Hepatocyte (in vitro differentiated cells): ENCODE measurements around the gene RAB11FIP4. TPM values are rescaled to one million over a fixed set of nuclear protein-coding genes. Genes with fewer than 3 reads are reported as not detected.

Experiments
- DNase-seq: peaks from one replicate; pipeline ENCODE4 v3.0.0-alpha.2; 2016; ENCODE audit warnings: low spot score
- H2AFZ ChIP-seq: fragments of 200-600 bp; sonication (generic); 2 replicates; pipeline ENCODE4 v1.6.0; 2016; ENCODE audit warnings: antibody characterized with exemption, mild to moderate bottlenecking
- H3K27ac ChIP-seq: fragments of 200-600 bp; sonication (generic); 2 replicates; pipeline ENCODE4 v1.5.1; 2016; ENCODE audit warnings: mild to moderate bottlenecking
- H3K27me3 ChIP-seq: fragments of 200-600 bp; sonication (generic); 2 replicates; pipeline ENCODE4 v1.6.1; 2016
- H3K36me3 ChIP-seq: fragments of 200-600 bp; sonication (generic); replicated peaks from 2 replicates; pipeline ENCODE4 v1.5.1; 2016; ENCODE audit warnings: low read depth; ENCODE audit not compliant: insufficient read depth
- H3K4me1 ChIP-seq: fragments of 200-600 bp; sonication (generic); 2 replicates; pipeline ENCODE4 v1.5.1; 2016; ENCODE audit warnings: mild to moderate bottlenecking, moderate library complexity; ENCODE audit not compliant: insufficient read depth
- H3K4me2 ChIP-seq: fragments of 200-600 bp; sonication (generic); 2 replicates; pipeline ENCODE4 v1.6.0; 2016
- H3K4me3 ChIP-seq: fragments of 200-600 bp; sonication (generic); 2 replicates; pipeline ENCODE4 v1.5.1; 2016; ENCODE audit warnings: mild to moderate bottlenecking
- H3K79me2 ChIP-seq: fragments of 200-600 bp; sonication (generic); 2 replicates; pipeline ENCODE4 v1.6.0; 2017; ENCODE audit warnings: mild to moderate bottlenecking
- H3K9me2 ChIP-seq: fragments of 200-600 bp; sonication (generic); replicated peaks from 2 replicates; pipeline ENCODE4 v1.6.0; 2017; ENCODE audit warnings: mild to moderate bottlenecking; ENCODE audit not compliant: insufficient read depth
- H3K9me3 ChIP-seq: fragments of 200-600 bp; sonication (generic); 2 replicates; pipeline ENCODE4 v1.5.1; 2016; ENCODE audit warnings: low read depth, mild to moderate bottlenecking
- H4K20me1 ChIP-seq: fragments of 200-600 bp; sonication (generic); 2 replicates; pipeline ENCODE4 v1.6.0; 2016; ENCODE audit warnings: mild to moderate bottlenecking; ENCODE audit not compliant: insufficient read depth, poor library complexity, severe bottlenecking
- EZH2 ChIP-seq: fragments of 200-600 bp; sonication (generic); IDR thresholded peaks from 2 replicates; pipeline ENCODE4 v1.6.1; 2016; ENCODE audit warnings: antibody characterized with exemption, mild to moderate bottlenecking, borderline replicate concordance
- EZH2phosphoT487 ChIP-seq: fragments of 200-600 bp; sonication (generic); IDR thresholded peaks from one replicate; pipeline ENCODE4 v1.6.1; 2018; ENCODE audit warnings: antibody characterized with exemption, mild to moderate bottlenecking, low read depth, moderate library complexity; ENCODE audit not compliant: unreplicated experiment, severe bottlenecking
- WGBS: methylation state at CpG from one replicate; pipeline ENCODE4 v1.1.6; 2016; ENCODE audit warnings: low lambda C conversion rate; ENCODE audit errors: missing lambda C conversion rate; 5-methylcytosine and 5-hydroxymethylcytosine counted together
- polyA plus RNA-seq: library from polyadenylated mRNA; unstranded; fragments of >200 nt; fragmentation: Nextera tagmentation; extraction: Ambion mirVana; gene quantifications from 2 replicates; pipeline ENCODE4 v1.2.1, GENCODE V29; 2016
- total RNA-seq: library from RNA; depleted of rRNA; stranded (reverse); fragments of >200 nt; gene quantifications from 2 replicates; pipeline ENCODE4 v1.2.3, GENCODE V29; 2014
- TF ChIP-seq, protein P1 (sequence below): fragments of 200-600 bp; sonication (generic); IDR thresholded peaks from 2 replicates; pipeline ENCODE4 v1.5.1; 2016; ENCODE audit warnings: antibody characterized with exemption, mild to moderate bottlenecking; ENCODE audit not compliant: poor library complexity

The RAB11FIP4 gene
- total and polyA plus RNA-seq, 2 experiments from 2014 or later = 25.8 to 35.6 TPM

DNA sequence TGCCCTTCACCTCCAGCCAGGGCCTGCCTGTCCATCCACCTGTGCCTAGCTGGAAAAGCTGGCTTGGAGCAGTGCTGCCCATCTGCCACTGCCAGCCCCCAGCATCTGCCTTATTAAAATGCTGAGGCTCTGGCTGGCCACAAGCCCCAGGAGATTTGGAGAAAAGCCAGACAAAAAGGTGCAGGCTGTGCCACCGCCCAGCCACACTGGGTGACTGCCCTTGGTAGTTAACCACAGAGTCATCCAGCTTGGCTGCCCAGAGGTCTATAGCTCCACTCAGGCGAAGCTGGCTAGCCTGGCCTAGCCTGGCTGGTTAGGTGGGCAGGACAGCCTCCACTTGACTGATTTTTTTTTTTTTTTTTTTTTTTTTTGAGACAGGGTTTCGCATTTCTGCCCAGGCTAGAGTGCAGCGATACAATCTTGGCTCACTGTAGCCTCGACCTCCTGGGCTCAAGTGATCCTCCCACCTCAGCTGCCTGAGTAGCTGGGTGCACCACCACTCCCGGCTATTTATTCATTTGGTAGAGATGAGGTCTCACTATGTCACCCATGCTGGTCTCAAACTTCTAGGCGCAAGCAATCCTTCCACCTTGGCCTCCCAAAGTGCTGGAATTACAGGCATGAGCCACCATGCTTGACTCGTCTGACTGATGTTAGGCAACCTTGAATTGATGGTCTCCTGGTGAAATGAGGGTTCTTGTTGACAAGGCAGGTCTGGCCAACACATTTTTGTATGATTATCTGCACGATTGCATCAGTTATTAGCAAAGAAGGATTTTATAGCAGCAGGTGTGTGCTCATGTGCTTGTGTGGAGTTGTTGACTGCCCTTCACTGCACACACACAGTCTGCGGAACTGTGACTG lies 103.8 kb downstream of the RAB11FIP4 start:
- no peak overlapping the region for H2AFZ ChIP-seq
- H3K79me2 ChIP-seq = peaks cover 87% of the 10 kb centered on the region
- DNase-seq = no peak

DNA sequence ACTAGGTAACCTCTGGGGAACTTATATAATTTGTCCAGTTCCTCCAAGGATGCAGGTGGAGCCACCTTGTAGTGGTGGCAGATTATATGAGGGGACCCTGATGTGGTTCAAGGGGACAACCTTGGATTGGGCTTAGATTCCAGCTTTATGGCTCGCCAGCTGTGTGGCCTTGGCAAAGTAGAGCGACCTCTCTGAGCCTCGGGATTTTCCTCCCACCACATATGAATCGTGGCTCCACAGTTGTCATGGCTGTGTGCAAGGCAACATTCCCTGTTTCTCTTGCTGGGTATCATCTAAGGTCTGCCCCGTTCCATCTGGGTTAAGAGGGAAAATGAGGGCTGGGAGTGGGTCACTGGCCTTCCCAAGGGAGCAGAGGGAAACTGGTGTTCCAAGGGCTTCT lies 104.6 kb downstream of the RAB11FIP4 start:
- TF ChIP-seq EZH2phosphoT487 (no peak), EZH2 (no peak)
- TF ChIP-seq, protein P1, sequence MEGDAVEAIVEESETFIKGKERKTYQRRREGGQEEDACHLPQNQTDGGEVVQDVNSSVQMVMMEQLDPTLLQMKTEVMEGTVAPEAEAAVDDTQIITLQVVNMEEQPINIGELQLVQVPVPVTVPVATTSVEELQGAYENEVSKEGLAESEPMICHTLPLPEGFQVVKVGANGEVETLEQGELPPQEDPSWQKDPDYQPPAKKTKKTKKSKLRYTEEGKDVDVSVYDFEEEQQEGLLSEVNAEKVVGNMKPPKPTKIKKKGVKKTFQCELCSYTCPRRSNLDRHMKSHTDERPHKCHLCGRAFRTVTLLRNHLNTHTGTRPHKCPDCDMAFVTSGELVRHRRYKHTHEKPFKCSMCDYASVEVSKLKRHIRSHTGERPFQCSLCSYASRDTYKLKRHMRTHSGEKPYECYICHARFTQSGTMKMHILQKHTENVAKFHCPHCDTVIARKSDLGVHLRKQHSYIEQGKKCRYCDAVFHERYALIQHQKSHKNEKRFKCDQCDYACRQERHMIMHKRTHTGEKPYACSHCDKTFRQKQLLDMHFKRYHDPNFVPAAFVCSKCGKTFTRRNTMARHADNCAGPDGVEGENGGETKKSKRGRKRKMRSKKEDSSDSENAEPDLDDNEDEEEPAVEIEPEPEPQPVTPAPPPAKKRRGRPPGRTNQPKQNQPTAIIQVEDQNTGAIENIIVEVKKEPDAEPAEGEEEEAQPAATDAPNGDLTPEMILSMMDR = no peak
- no peak overlapping the region for H3K4me3 ChIP-seq
- peak overlapping the region; percentile 37 for H3K27ac ChIP-seq
- peaks cover 14% of the 10 kb centered on the region for H4K20me1 ChIP-seq
- peaks cover 37% of the 10 kb centered on the region for H3K4me1 ChIP-seq
- no peaks in the 10 kb centered on the region for H3K9me3 ChIP-seq
- peaks cover 82% of the 10 kb centered on the region for H3K79me2 ChIP-seq
- DNase-seq = no peak
- no peak overlapping the region for H3K4me2 ChIP-seq
- no peaks in the 10 kb centered on the region for H3K9me2 ChIP-seq
- H3K27me3 ChIP-seq = no peaks in the 10 kb centered on the region
- H2AFZ ChIP-seq = no peak overlapping the region
- no peaks in the 10 kb centered on the region for H3K36me3 ChIP-seq
- WGBS = 90% methylated on average over 5 of the region's 5 CpGs

More for the DNA sequence above, 103.8 kb downstream of the RAB11FIP4 start:
- Histone ChIP-seq H3K36me3 (no peaks in the 10 kb centered on the region), H3K4me1 (peaks cover 41% of the 10 kb centered on the region), H3K4me3 (no peak overlapping the region), H3K4me2 (no peak overlapping the region), H3K27me3 (no peaks in the 10 kb centered on the region), H3K27ac (peak overlapping the region; percentile 37), H3K9me2 (no peaks in the 10 kb centered on the region), H4K20me1 (peaks cover 14% of the 10 kb centered on the region), H3K9me3 (no peaks in the 10 kb centered on the region)
- 92% methylated on average over 10 of the region's 10 CpGs for WGBS
- TF ChIP-seq EZH2 = no peak
- no peak for TF ChIP-seq EZH2phosphoT487
- TF ChIP-seq, protein P1 = no peak

DNA sequence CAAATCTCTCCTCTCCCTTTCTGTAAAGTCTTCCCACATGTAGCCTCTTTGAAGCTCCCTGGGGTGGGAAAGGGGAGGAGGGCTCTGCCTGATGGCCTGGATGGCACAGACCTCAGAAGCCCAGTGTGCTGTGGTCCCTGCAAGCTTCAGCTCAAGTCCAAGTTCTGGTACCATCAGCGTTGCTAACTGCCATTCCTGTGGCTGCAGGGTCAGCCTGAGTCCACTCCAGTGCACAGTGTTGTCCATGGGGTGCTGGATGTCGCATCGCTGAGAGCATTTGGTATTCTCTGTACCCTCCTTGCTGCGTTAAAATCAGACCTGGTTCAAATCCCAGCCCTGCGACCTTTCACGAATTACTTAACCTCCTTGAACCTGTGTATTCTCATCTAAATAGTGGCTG lies 105.1 kb downstream of the RAB11FIP4 start:
- H3K27me3 ChIP-seq = no peaks in the 10 kb centered on the region
- no peak overlapping the region for H3K27ac ChIP-seq
- TF ChIP-seq EZH2 = no peak
- TF ChIP-seq, protein P1 = no peak
- TF ChIP-seq EZH2phosphoT487 = no peak
- no peaks in the 10 kb centered on the region for H3K9me2 ChIP-seq
- no peak for DNase-seq
- H3K9me3 ChIP-seq = no peaks in the 10 kb centered on the region
- no peaks in the 10 kb centered on the region for H3K36me3 ChIP-seq
- peaks cover 82% of the 10 kb centered on the region for H3K79me2 ChIP-seq
- H4K20me1 ChIP-seq = peaks cover 14% of the 10 kb centered on the region
- WGBS = 76% methylated on average over 6 of the region's 6 CpGs
- no peak overlapping the region for H3K4me3 ChIP-seq
- H3K4me1 ChIP-seq = peaks cover 37% of the 10 kb centered on the region
- no peak overlapping the region for H3K4me2 ChIP-seq
- H2AFZ ChIP-seq = no peak overlapping the region
